Astrocyte of the spinal cord (primary cell): ENCODE measurements around the gene NCEH1.

Experiments
- DNase-seq: peaks from one replicate; pipeline ENCODE4 v3.0.0; 2011; ENCODE audit warnings: low read depth, low spot score
- H3K4me3 ChIP-seq: 2 replicates; pipeline ENCODE4 v1.5.1; 2011; ENCODE audit warnings: low read depth, mild to moderate bottlenecking, low read length, moderate library complexity
- CTCF ChIP-seq: IDR thresholded peaks from 2 replicates; pipeline ENCODE4 v1.5.1; 2012; ENCODE audit warnings: low read depth, mild to moderate bottlenecking, low read length, inconsistent platforms
- in situ Hi-C: cut with HindIII; loops from 2 replicates; pipeline ENCODE4 v1.10.0; 2017; ENCODE audit warnings: low sequenced_read_pairs

Gene NCEH1

GRCh38 chr3:172641291-172641690 lies 69.6 kb downstream of the NCEH1 start:
- DNase-seq = no peak
- TF ChIP-seq CTCF = no peak
- H3K4me3 ChIP-seq = no peak overlapping the region
- in situ Hi-C loops = no loop called here

GRCh38 chr3:172640751-172641150 lies 70.1 kb downstream of the NCEH1 start:
- in situ Hi-C loops = no loop called here
- TF ChIP-seq CTCF = no peak
- H3K4me3 ChIP-seq = no peak overlapping the region
- DNase-seq = no peak

GRCh38 chr3:172635588-172635987 lies 75.3 kb downstream of the NCEH1 start:
- TF ChIP-seq CTCF = no peak
- no peak for DNase-seq
- in situ Hi-C loops = no loop called here
- no peak overlapping the region for H3K4me3 ChIP-seq

- in situ Hi-C loops = no loop called here
- no peak for DNase-seq
- H3K4me3 ChIP-seq = no peak overlapping the region
- TF ChIP-seq CTCF = no peak
These were observed 75.9 kb downstream of the NCEH1 start for GRCh38 chr3:172634948-172635347.

GRCh38 chr3:172630316-172630715 lies 80.6 kb downstream of the NCEH1 start:
- H3K4me3 ChIP-seq = no peak overlapping the region
- in situ Hi-C loops = no loop called here
- no peak for TF ChIP-seq CTCF
- no peak for DNase-seq

- in situ Hi-C loops = no loop called here
- no peak overlapping the region for H3K4me3 ChIP-seq
- TF ChIP-seq CTCF = no peak
- DNase-seq = no peak
These were observed 81.4 kb downstream of the NCEH1 start for GRCh38 chr3:172629470-172629869.
